ENCODE measurements around the gene HERC3.

HERC3 gene

DNA sequence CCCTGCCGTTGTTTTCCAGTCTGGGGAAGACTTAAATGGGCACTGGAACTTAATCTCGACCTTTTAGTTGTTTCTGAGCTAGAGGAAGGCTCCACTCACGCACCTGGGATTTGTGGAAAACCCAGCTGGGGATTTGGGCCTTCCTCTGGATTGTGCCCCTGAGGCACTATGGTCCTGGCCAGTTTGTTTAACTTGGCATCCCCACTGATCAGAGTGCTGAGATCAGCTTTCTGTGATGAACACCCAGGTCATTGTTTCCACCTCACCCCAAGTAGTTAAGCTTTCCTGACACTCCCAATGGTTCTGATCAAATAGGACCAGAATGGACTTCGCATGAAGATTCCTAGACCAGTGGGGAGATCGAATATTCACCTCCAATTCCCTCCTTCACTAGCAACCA lies 125.8 kb downstream of the HERC3 start:
- TF ChIP-seq, protein P1, sequence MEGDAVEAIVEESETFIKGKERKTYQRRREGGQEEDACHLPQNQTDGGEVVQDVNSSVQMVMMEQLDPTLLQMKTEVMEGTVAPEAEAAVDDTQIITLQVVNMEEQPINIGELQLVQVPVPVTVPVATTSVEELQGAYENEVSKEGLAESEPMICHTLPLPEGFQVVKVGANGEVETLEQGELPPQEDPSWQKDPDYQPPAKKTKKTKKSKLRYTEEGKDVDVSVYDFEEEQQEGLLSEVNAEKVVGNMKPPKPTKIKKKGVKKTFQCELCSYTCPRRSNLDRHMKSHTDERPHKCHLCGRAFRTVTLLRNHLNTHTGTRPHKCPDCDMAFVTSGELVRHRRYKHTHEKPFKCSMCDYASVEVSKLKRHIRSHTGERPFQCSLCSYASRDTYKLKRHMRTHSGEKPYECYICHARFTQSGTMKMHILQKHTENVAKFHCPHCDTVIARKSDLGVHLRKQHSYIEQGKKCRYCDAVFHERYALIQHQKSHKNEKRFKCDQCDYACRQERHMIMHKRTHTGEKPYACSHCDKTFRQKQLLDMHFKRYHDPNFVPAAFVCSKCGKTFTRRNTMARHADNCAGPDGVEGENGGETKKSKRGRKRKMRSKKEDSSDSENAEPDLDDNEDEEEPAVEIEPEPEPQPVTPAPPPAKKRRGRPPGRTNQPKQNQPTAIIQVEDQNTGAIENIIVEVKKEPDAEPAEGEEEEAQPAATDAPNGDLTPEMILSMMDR (IDR thresholded peaks at IDR 0.05; ENCODE audit: low read depth, low read length), result no peak
- DNase-seq (ENCODE audit: extremely low read depth, low read depth), result no peak

DNA sequence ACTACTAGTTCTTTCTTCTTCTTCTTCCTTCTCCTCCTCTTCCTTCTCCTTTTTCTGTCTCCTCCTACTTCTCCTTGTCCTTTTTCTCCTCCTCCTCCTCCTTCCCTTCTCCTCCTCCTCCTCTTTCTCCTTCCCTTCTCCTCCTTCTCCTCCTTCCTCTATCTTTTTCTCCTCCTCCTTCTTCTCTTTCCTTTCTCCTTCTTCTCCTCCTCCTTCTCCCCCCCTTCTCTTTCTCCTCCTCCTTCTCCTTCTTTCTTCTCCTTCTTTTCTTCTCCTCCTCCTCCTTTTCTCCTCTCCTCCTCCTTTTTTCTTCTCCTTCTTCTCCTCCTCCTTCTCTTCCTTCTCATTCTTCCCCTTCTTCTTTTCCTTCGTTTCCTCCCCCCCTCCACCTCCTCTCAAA lies 127.1 kb downstream of the HERC3 start:
- no peak for DNase-seq (ENCODE audit: extremely low read depth, low read depth)
- TF ChIP-seq, protein P1 (IDR thresholded peaks at IDR 0.05; ENCODE audit: low read depth, low read length), result no peak

- TF ChIP-seq, protein P1 (IDR thresholded peaks at IDR 0.05; ENCODE audit: low read depth, low read length), result no peak
- no peak for DNase-seq (ENCODE audit: extremely low read depth, low read depth)
These were observed 128.5 kb downstream of the HERC3 start for GRCh38 chr4:88720451-88721428.

- DNase-seq (ENCODE audit: extremely low read depth, low read depth), result no peak
- TF ChIP-seq, protein P1 (IDR thresholded peaks at IDR 0.05; ENCODE audit: low read depth, low read length), result no peak
These were observed 130.0 kb downstream of the HERC3 start for GRCh38 chr4:88722276-88722780.

DNA sequence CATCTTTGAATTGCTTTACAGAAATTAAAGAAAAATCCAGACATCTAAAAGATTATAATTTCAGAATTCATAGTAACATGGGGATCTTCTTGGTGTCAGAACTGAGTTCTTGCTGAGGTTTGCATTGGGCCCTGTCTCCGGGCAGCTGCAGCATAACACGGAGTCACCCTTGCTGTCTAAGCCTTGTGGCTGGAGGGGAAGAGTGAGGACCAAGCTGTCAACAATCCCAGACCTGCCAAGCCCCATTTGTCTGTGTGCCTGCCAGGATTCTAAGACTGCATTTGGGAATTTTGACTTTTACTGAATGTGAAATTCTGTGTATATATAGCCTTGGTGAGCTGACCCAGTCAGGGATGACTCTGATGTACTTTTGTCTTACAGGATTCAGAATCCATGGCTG lies 130.5 kb downstream of the HERC3 start:
- TF ChIP-seq, protein P1 (IDR thresholded peaks at IDR 0.05; ENCODE audit: low read depth, low read length), result no peak
- DNase-seq (ENCODE audit: extremely low read depth, low read depth), result no peak

- TF ChIP-seq, protein P1 (IDR thresholded peaks at IDR 0.05; ENCODE audit: low read depth, low read length), result no peak
- no peak for DNase-seq (ENCODE audit: extremely low read depth, low read depth)
These were observed 132.1 kb downstream of the HERC3 start for GRCh38 chr4:88724406-88724805.

DNA sequence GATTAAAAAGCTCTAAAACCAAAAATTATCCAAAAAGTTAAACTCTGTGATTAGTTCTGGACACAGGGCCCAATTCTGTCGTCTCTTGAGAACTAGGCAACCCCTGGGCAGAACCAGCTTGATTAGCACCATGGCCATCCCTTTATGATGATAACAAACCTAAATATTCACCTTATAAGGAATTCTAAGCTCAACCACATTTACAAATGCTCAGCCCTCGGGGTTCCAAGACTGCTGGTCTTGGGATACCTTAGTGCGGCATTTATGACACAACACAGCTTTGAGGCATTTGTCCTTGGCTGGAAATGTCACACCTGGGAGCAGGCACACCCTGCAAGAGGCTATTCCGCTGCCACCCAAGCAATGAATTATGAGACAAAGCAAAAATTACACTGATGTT lies 132.9 kb downstream of the HERC3 start:
- no peak for DNase-seq (ENCODE audit: extremely low read depth, low read depth)
- TF ChIP-seq, protein P1 (IDR thresholded peaks at IDR 0.05; ENCODE audit: low read depth, low read length), result no peak
